IMR-90 (cell line): ENCODE results near the gene OSBPL1A. TPM values are rescaled to one million over a fixed set of nuclear protein-coding genes. Genes with fewer than 3 reads are reported as not detected.

Experiments
- ATAC-seq: fragments of 200-7000 bp; cut with Tn5 transposase; 2 replicates; pipeline ENCODE4 v1.9.1; 2020; ENCODE audit warnings: low read depth, mild to moderate bottlenecking, moderate library complexity
- BruUV-seq: library from RNA; stranded (reverse); fragments of 400-500 nt; replicated peaks from 2 replicates; lab custom pipeline; 2021; lab: Mats Ljungman, UMichigan
- CTCF ChIA-PET: fragments of 300-600 bp; formaldehyde crosslinking; extraction: SDS; loops from one replicate; lab custom pipeline; 2021; ENCODE audit warnings: antibody characterized with exemption; lab: Yijun Ruan, JAX
- POLR2A ChIA-PET: fragments of 300-600 bp; sonication (Branson Sonifier 250); formaldehyde crosslinking; loops from one replicate; lab custom pipeline; 2022; ENCODE audit warnings: antibody characterized with exemption; ENCODE audit not compliant: unreplicated experiment; lab: Charles Lee
- DNase-seq: peaks from one replicate; pipeline ENCODE4 v3.0.0; 2013
- H2AFZ ChIP-seq: replicated peaks from 2 replicates; pipeline ENCODE3; 2013; ENCODE audit warnings: low read length, mild to moderate bottlenecking; ENCODE audit not compliant: poor library complexity
- H2AK5ac ChIP-seq: 2 replicates; pipeline ENCODE4 v1.6.1; 2013; ENCODE audit warnings: low read depth, low read length, inconsistent platforms
- H2AK9ac ChIP-seq: replicated peaks from 2 replicates; pipeline ENCODE3; 2013; ENCODE audit warnings: mild to moderate bottlenecking, low read depth, low read length, moderate library complexity; ENCODE audit not compliant: poor library complexity
- H2BK120ac ChIP-seq: 2 replicates; pipeline ENCODE4 v1.6.1; 2013; ENCODE audit warnings: low read depth, low read length, inconsistent platforms
- H2BK15ac ChIP-seq: 3 replicates; pipeline ENCODE4 v1.6.1; 2013; ENCODE audit warnings: low read depth, low read length, inconsistent platforms
- H2BK20ac ChIP-seq: 2 replicates; pipeline ENCODE4 v1.6.1; 2013; ENCODE audit warnings: low read depth, mild to moderate bottlenecking, inconsistent platforms, low read length, moderate library complexity
- H2BK5ac ChIP-seq: 2 replicates; pipeline ENCODE4 v1.6.1; 2013; ENCODE audit warnings: mild to moderate bottlenecking, low read depth, low read length, inconsistent platforms; ENCODE audit not compliant: poor library complexity, severe bottlenecking
- H3K14ac ChIP-seq: replicated peaks from 2 replicates; pipeline ENCODE4 v1.6.1; 2013; ENCODE audit warnings: low read depth, low read length, inconsistent platforms
- H3K18ac ChIP-seq: 2 replicates; pipeline ENCODE4 v1.6.1; 2013; ENCODE audit warnings: low read depth, low read length, control low read depth
- H3K23ac ChIP-seq: 2 replicates; pipeline ENCODE4 v1.6.1; 2013; ENCODE audit warnings: low read depth, low read length, inconsistent platforms
- H3K27ac ChIP-seq: 2 replicates; pipeline ENCODE4 v1.5.1; 2013; ENCODE audit warnings: mild to moderate bottlenecking, control low read depth, low read length; ENCODE audit not compliant: insufficient read depth
- H3K27me3 ChIP-seq: 2 replicates; pipeline ENCODE4 v1.6.1; 2013; ENCODE audit warnings: low read length; ENCODE audit not compliant: control insufficient read depth, insufficient read depth
- H3K36me3 ChIP-seq: 2 replicates; pipeline ENCODE4 v1.6.1; 2013; ENCODE audit warnings: low read length, mixed read lengths; ENCODE audit not compliant: control insufficient read depth, insufficient read depth
- H3K4ac ChIP-seq: 2 replicates; pipeline ENCODE4 v1.6.1; 2013; ENCODE audit warnings: low read depth, low read length, inconsistent platforms
- H3K4me1 ChIP-seq: 2 replicates; pipeline ENCODE4 v1.6.1; 2013; ENCODE audit warnings: low read length, mixed read lengths; ENCODE audit not compliant: control insufficient read depth, insufficient read depth
- H3K4me2 ChIP-seq: 2 replicates; pipeline ENCODE4 v1.6.1; 2013; ENCODE audit warnings: low read depth, mild to moderate bottlenecking, control low read depth, low read length, moderate library complexity
- H3K4me3 ChIP-seq: 2 replicates; pipeline ENCODE4 v1.5.1; 2013; ENCODE audit warnings: low read depth, mild to moderate bottlenecking, control low read depth, low read length, moderate library complexity; ENCODE audit not compliant: insufficient read depth
- H3K56ac ChIP-seq: 2 replicates; pipeline ENCODE4 v1.6.1; 2013; ENCODE audit warnings: low read length, inconsistent platforms; ENCODE audit not compliant: insufficient read depth; ENCODE audit errors: extremely low read depth
- H3K79me1 ChIP-seq, 2 experiments: 2 replicates each; pipeline ENCODE4 v1.6.1; 2013; ENCODE audit warnings: low read length in 2 of 2, inconsistent platforms in 1 of 2, low read depth in 1 of 2
- H3K9ac ChIP-seq: 2 replicates; pipeline ENCODE4 v1.6.1; 2013; ENCODE audit warnings: low read depth, low read length, control low read depth
- H3K9me1 ChIP-seq: 2 replicates; pipeline ENCODE4 v1.6.1; 2013; ENCODE audit warnings: low read length, inconsistent platforms; ENCODE audit not compliant: insufficient read depth
- H3K9me3 ChIP-seq: 2 replicates; pipeline ENCODE4 v1.6.1; 2013; ENCODE audit warnings: low read length; ENCODE audit not compliant: control insufficient read depth, insufficient read depth
- H4K20me1 ChIP-seq: 2 replicates; pipeline ENCODE4 v1.6.1; 2013; ENCODE audit warnings: low read length, inconsistent platforms; ENCODE audit not compliant: insufficient read depth
- H4K5ac ChIP-seq: 2 replicates; pipeline ENCODE4 v1.6.1; 2013; ENCODE audit warnings: mild to moderate bottlenecking, low read depth, low read length, control low read depth
- H4K8ac ChIP-seq, 2 experiments: 2 replicates each; pipeline ENCODE4 v1.6.1; 2013; ENCODE audit warnings: low read depth in 2 of 2, low read length in 2 of 2, control low read depth in 1 of 2, inconsistent platforms in 1 of 2
- H4K91ac ChIP-seq: 2 replicates; pipeline ENCODE4 v1.6.1; 2013; ENCODE audit warnings: low read depth, low read length, inconsistent platforms; ENCODE audit not compliant: insufficient read depth
- CEBPB ChIP-seq: IDR thresholded peaks from 2 replicates; pipeline ENCODE4 v1.6.1; 2012; ENCODE audit warnings: low read depth, low read length, improper control_type of control experiment
- FOS ChIP-seq: fragments of 150-350 bp; IDR thresholded peaks from 2 replicates; pipeline ENCODE4 v1.6.1; 2016; ENCODE audit warnings: low read depth, low read length
- POLR2A ChIP-seq: IDR thresholded peaks from 2 replicates; pipeline ENCODE4 v1.6.1; 2012; ENCODE audit warnings: mild to moderate bottlenecking, low read depth, low read length
- RAD21 ChIP-seq: IDR thresholded peaks from 2 replicates; pipeline ENCODE4 v1.6.1; 2012; ENCODE audit warnings: low read length, improper control_type of control experiment
- RCOR1 ChIP-seq: IDR thresholded peaks from 2 replicates; pipeline ENCODE4 v1.6.1; 2012; ENCODE audit warnings: mild to moderate bottlenecking, low read length, improper control_type of control experiment; ENCODE audit not compliant: insufficient replicate concordance
- RFX5 ChIP-seq: IDR thresholded peaks from 2 replicates; pipeline ENCODE4 v1.8.0; 2012; ENCODE audit warnings: low read depth, mild to moderate bottlenecking, low read length, moderate library complexity
- WGBS, 2 experiments: methylation state at CpG; one replicate each; pipeline versions ENCODE4 v1.1.5 to v1.1.7; 2013; ENCODE audit warnings: missing lambda C conversion rate in 2 of 2; ENCODE audit not compliant: insufficient read length in 1 of 2; ENCODE audit errors: extremely low coverage in 2 of 2; 5-methylcytosine and 5-hydroxymethylcytosine counted together
- dilution Hi-C: fragments of 300-500 bp; cut with HindIII; formaldehyde crosslinking; loops from one replicate; pipeline ENCODE4 v1.14.3; 2018; ENCODE audit warnings: low sequenced_read_pairs; ENCODE audit not compliant: unreplicated experiment
- in situ Hi-C: fragments of 300-500 bp; cut with MboI; formaldehyde crosslinking; loops from 3 replicates; pipeline ENCODE4 v1.14.3; 2019; ENCODE audit warnings: low sequenced_read_pairs, inconsistent platforms, mixed read lengths
- intact Hi-C: fragments of 100-400 bp; cut with micrococcal nuclease; formaldehyde crosslinking; loops from 2 replicates; pipeline ENCODE4 v1.10.0; 2022
- polyA plus RNA-seq, 3 experiments: library from polyadenylated mRNA; depleted of rRNA; stranded (reverse); fragments of >200 nt; gene quantifications; 2 replicates each; pipeline ENCODE4 v1.2.3, GENCODE V29; 2012; ENCODE audit warnings: low replicate concordance in 1 of 3
- total RNA-seq: library from RNA; depleted of rRNA; stranded (reverse); fragments of >200 nt; gene quantifications from 2 replicates; pipeline ENCODE4 v1.2.3, GENCODE V29; 2012
- TF ChIP-seq, protein P1 (sequence below): conservative IDR thresholded peaks from 2 replicates; pipeline ENCODE4 v1.5.1; 2012; ENCODE audit warnings: mild to moderate bottlenecking, low read depth, low read length, improper control_type of control experiment
- TF ChIP-seq, protein P2 (sequence below): fragments of 150-350 bp; IDR thresholded peaks from 2 replicates; pipeline ENCODE4 v1.6.1; 2017; ENCODE audit warnings: mild to moderate bottlenecking, antibody characterized with exemption, low read length, low read depth
- TF ChIP-seq, protein P3 (sequence below): fragments of 150-350 bp; IDR thresholded peaks from 2 replicates; pipeline ENCODE4 v1.6.1; 2016; ENCODE audit warnings: low read depth, mild to moderate bottlenecking, low read length, moderate library complexity, borderline replicate concordance

OSBPL1A gene
- total and polyA plus RNA-seq, 2 of the 4 experiments (the other 2 are of a cell fraction), result 29.4 to 70.4 TPM

DNA sequence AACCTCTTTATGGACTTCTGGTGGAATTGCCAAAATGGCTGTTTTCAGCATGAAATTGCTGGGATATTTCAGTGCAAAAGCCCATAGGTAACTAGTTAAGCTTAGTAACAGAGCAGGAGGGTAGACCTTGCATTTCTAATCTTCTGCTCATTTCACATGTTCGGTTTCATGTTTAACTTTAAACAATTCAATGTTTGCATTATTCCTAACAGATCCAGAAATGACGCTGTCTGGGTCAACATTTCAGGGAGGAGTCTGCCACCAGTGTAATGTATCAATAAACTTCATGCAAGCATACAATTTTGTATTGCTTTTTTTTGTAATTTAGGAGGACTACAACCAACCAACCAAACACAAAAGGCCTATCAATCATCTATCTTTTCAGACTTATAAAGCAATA lies 236.3 kb downstream of the OSBPL1A start:
- no TSS peak for BruUV-seq
- intact Hi-C loops, result no loop called here

More for the DNA sequence above, 236.3 kb downstream of the OSBPL1A start:
- ChIA-PET POLR2A (no interaction called here), CTCF (no interaction called here)
- WGBS, 2 experiments, result no CpG with 5 or more reads among the region's 2 CpGs
- Histone ChIP-seq H3K9me1 (no peaks in the 10 kb centered on the region; the same call in 1 of the 2 replicates), H3K4me3 (no peak overlapping the region), H4K20me1 (no peaks in the 10 kb centered on the region), H2BK15ac (no peak overlapping the region), H3K4ac (no peak overlapping the region), H2AK9ac (no peak overlapping the region), H4K91ac (no peak overlapping the region), H4K8ac (no peak overlapping the region), H3K27me3 (no peaks in the 10 kb centered on the region), H3K56ac (no peak overlapping the region), H3K4me1 (no peaks in the 10 kb centered on the region), H3K4me2 (no peak overlapping the region), H2BK120ac (no peak overlapping the region), H3K9ac (no peak overlapping the region), H3K36me3 (peaks cover 19% of the 10 kb centered on the region), H3K79me1 (no peaks in the 10 kb centered on the region), H3K23ac (no peak overlapping the region), H2AFZ (no peak overlapping the region), H4K5ac (no peak overlapping the region), H2BK5ac (no peak overlapping the region), H3K9me3 (no peaks in the 10 kb centered on the region), H3K18ac (no peak overlapping the region), H3K27ac (no peak overlapping the region), H2BK20ac (no peak overlapping the region), H3K14ac (no peak overlapping the region), H2AK5ac (no peak overlapping the region)
- ATAC-seq (no peak), DNase-seq (no peak)
- no peak for TF ChIP-seq RAD21
- TF ChIP-seq RCOR1, result no peak
- TF ChIP-seq, protein P1, sequence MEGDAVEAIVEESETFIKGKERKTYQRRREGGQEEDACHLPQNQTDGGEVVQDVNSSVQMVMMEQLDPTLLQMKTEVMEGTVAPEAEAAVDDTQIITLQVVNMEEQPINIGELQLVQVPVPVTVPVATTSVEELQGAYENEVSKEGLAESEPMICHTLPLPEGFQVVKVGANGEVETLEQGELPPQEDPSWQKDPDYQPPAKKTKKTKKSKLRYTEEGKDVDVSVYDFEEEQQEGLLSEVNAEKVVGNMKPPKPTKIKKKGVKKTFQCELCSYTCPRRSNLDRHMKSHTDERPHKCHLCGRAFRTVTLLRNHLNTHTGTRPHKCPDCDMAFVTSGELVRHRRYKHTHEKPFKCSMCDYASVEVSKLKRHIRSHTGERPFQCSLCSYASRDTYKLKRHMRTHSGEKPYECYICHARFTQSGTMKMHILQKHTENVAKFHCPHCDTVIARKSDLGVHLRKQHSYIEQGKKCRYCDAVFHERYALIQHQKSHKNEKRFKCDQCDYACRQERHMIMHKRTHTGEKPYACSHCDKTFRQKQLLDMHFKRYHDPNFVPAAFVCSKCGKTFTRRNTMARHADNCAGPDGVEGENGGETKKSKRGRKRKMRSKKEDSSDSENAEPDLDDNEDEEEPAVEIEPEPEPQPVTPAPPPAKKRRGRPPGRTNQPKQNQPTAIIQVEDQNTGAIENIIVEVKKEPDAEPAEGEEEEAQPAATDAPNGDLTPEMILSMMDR, result no peak
- TF ChIP-seq CEBPB, result no peak
- TF ChIP-seq, protein P2, sequence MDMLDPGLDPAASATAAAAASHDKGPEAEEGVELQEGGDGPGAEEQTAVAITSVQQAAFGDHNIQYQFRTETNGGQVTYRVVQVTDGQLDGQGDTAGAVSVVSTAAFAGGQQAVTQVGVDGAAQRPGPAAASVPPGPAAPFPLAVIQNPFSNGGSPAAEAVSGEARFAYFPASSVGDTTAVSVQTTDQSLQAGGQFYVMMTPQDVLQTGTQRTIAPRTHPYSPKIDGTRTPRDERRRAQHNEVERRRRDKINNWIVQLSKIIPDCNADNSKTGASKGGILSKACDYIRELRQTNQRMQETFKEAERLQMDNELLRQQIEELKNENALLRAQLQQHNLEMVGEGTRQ, result no peak
- TF ChIP-seq RFX5, result no peak
- TF ChIP-seq POLR2A, result no peak
- TF ChIP-seq, protein P3, sequence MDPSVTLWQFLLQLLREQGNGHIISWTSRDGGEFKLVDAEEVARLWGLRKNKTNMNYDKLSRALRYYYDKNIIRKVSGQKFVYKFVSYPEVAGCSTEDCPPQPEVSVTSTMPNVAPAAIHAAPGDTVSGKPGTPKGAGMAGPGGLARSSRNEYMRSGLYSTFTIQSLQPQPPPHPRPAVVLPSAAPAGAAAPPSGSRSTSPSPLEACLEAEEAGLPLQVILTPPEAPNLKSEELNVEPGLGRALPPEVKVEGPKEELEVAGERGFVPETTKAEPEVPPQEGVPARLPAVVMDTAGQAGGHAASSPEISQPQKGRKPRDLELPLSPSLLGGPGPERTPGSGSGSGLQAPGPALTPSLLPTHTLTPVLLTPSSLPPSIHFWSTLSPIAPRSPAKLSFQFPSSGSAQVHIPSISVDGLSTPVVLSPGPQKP, result no peak
- TF ChIP-seq FOS, result no peak
- dilution Hi-C loops (no loop called here), in situ Hi-C loops (no loop called here)
